Measurements from ENCODE around the gene CAPN8.

The CAPN8 gene

GRCh38 chr1:223700942-223701637 is 35.6 kb upstream of the CAPN8 start:
- DNase-seq, result peak; percentile 29

DNA sequence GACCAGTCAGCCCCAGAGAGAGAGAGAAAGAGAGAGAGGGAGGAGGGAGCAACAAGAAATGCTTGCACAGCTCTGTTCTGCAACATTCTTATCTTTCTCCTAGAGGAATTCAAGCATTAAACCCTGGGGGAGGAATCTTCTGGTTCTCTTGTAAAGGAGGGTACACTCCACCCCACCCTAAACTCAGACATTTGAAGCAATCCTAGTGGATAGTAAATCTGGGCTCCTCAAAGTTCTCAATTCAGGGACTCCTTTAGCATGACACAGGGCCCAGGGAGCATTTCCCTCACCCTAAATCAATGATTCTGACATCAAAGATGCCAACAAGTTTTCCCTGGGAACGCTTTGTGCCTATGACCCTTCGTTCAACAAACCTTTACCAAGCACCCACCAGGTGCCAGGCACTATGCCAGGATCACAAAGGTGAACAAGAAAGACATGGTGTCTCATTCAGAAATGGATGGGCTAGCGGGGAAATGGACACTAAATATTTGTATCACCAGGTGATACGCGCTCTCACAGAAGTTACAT is 35.0 kb upstream of the CAPN8 start:
- no peak for DNase-seq

GRCh38 chr1:223695941-223696340 is 30.4 kb upstream of the CAPN8 start:
- no peak for DNase-seq

GRCh38 chr1:223695014-223695548 is 29.6 kb upstream of the CAPN8 start:
- no peak for DNase-seq

- no peak for DNase-seq
Observed at GRCh38 chr1:223691121-223691520, 25.6 kb upstream of the CAPN8 start.

GRCh38 chr1:223684488-223684792 is 18.9 kb upstream of the CAPN8 start:
- no peak for DNase-seq

DNA sequence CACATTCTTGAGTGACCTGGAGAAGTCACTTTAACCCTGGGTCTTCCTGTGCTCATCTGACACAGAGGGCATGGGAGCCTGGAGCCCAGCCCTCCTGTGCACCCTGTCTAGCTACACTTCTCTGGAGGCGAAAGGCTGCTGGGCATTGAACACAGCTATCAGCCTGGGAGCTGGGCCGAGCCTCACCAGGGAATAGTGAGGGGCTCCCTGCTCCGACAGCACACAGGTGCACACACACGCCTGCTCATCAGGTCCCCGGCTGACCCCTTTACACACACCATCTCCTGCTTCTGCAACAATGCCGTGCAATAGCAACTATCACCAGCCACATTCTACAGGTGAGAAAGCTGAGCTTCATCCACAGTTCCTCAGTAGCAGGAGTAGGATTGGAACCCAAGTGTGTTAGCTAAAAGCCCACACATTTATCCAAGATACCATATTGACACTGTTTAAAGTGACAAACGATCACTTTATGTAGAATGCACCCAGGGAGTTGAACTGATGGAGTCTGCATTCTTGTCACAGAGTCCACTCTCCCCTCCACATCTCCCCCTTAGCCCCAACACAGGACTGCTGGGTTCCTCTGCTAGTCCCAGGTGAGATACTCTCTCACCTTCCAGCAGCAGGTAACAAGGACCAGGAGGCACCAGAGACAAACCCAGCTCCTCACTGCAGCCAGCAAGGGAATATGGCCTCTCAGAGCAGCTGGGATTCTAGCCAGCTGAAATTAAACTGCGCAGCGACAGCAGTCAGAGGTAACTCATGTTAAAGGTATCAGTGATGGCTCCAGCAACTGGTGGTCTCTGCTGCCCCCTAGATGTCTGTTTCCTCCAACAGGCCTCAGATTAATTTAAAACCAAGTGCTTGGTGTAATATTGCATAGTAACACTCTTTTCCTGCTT is 18.3 kb upstream of the CAPN8 start:
- peak; percentile 54 for DNase-seq

DNA sequence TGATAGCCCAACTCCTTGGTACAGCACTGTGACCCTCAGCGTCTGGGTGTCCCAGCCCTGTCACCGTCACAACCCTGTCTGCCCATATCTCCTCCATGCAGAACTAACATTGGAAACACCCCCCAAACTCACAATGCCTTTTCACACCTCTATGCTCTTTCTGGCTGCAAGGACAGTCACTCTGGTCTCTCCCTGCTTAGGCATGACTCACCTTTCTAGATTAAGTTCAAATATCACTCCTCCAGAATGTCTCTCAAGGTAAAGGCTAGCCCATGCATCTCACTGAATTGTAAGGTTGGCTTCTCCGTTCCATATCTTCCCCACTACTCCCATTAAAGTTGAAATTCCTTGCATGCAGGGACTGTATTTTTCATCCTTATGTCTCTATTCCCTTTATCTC is 17.0 kb upstream of the CAPN8 start:
- no peak for DNase-seq

DNA sequence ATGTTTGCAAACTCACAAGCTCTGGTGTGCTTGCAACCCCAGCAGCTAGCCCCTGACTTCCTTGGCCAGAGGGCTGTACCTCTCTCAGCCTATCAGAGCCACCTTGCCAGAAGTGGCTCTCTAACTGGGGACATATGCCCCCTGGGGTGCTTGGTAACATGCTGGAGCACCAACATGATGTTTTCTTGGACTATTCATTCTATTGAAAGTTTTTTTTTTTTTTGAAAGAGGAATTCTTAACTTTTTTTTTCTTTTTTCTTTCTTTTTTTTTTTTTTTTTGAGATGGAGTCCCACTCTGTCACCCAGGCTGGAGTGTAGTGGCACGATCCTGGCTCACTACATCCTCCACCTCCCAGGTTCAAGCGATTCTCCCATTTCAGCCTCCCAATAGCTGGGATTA is 14.7 kb upstream of the CAPN8 start:
- no peak for DNase-seq

DNA sequence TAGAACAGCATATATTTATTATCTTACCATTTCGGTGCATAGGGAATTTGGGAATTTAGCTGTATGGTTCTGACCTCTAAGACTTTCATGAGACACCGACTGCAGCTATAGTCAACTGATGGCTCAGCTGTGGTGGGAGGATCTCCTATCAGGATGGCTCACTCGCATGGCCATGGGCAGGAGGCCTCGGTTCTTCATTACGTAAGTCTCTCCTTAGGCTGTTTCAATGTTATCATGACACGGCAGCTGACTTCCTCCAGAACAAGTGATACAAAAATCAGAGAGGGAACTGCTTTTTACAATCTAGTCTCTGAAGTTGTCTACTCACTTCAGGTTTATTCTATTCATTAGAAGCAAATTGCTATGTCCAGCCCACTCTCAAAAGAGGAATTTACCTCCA is 13.3 kb upstream of the CAPN8 start:
- no peak for DNase-seq

DNA sequence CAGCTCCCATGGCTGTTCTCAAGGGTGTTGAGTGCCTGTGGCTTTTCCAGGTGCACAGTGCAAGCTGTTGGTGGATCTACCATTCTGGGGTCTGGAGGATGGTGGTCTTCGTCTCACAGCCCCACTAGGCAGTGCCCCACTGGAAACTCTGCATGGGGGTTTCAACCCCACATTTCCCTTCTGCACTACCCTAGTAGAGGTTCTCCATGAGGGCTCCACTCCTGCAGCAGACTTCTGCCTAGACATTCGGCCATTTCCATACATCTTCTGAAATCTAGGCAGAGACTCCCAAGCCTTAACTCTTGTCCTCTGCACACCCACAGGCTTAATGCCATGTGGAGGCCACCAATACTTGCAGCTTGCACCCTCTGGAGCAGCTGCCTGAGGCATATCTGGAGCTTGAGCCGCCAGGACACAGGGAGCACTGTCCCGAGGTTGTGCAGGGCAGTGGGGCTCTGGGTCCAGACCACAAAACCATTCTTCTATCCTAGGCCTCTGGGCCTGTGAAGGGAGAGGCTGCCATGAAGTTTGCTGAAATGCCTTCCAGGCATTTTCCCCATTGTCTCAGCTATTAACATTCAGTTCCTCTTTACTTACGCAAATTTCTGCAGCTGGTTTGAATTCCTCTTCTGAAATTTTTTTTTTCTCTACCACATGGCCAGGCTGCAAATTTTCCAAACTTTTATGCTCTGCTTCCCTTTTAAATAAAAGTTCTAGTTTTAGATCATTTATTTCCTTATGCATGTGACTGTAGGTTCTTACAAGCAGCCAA is 8.8 kb upstream of the CAPN8 start:
- no peak for DNase-seq

GRCh38 chr1:223670458-223671159 is 5.1 kb upstream of the CAPN8 start:
- peak; percentile 4 for DNase-seq

DNA sequence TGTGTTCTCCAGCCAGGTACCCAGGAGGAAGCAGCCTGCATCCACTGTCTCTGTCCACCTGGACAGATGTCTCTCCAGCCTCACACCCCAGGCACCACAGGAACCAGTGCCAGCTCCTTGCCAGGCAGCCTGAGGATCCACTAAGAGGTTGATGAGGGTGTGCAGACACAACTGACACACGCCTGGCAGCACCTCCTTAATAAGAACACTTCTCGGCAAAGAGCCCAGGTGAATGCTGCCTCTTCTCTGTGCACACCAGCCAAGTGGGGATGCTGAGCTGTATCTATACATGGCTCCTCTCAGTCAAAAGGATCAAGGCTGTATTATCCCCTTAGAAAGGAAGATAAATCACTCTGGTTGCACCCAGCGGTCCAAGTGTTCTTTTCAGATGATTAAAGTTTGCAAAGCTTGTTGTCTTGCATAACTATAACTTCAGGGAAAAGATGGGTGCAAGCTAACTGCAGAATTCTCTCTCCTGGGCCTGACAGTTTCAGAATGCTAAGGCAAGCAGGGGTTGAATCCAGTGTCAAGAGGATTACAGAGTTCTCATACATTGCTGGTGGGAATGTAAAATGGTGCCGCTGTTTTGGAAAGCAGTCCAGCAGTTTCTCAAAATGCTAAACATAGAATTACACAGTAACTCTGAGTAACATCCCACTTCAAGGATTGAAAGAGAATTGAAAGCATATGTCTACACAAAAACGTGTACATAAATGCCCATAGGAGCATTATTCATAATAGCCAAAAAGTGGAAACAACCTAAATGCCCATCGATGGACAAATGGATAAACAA is 3.7 kb upstream of the CAPN8 start:
- no peak for DNase-seq

GRCh38 chr1:223667484-223668182 is 2.1 kb upstream of the CAPN8 start:
- DNase-seq, result no peak

- no peak for DNase-seq
Observed at GRCh38 chr1:223664106-223664505, 1.4 kb downstream of the CAPN8 start.

- DNase-seq, result no peak
Observed at GRCh38 chr1:223662943-223663342, 2.6 kb downstream of the CAPN8 start.

- no peak for DNase-seq
Observed at GRCh38 chr1:223659711-223660110, 5.8 kb downstream of the CAPN8 start.

DNA sequence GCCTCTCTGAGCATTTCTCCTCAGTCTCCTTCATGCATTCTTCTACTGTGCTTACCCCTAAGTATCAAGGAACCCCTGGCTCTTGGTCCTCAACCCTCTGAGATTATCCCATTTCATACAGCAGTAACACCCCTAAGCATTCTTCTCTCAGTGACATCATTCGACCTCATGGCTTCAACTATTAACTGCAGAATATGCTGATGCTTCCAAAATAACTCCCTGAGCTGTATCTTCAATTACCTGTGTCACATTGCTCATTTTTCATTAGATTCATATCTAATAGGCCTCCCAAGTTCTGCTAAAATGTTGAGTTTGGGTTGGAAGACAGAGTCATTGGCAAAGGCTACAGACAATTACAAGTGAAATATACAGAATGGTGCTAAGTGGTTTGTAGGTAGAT is 7.5 kb downstream of the CAPN8 start:
- no peak for DNase-seq

DNA sequence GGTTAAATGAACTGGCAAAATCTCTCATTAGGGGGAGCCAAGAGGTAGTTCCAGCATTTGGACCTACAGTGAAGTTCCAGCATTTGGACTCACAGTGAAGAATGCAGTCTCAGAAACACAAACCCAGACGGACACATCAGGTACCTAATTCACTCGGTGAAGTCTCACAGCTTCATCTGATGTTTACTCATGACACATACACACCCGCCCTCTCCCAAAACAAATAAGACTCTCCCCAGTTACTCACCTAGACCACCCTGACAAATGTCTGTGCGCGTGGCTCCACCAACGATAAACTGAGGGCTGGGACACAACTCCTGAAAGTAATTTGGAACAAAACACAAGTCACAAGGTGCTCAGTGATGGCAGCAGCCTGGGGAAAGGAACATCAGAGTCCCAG is 11.4 kb downstream of the CAPN8 start:
- DNase-seq, result no peak

DNA sequence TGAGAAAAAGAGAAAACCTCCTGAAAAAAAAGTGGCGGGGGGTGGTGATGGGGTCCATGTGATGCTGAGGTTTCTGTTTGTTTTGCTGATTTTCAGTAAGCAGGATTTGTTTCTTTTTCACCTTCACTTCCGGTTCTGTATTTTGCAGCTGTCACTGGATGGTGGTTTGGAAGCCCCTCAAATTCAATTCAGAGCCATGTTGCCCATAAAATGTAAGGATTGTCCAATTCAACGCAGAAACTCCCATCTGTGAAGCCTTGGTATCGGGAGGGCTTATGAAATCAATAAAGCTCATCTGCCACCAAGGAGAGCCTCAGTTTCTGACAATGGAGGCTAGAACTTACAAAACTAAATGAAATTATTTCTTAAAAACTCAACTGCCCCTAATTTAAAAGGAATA is 12.1 kb downstream of the CAPN8 start:
- no peak for DNase-seq

DNA sequence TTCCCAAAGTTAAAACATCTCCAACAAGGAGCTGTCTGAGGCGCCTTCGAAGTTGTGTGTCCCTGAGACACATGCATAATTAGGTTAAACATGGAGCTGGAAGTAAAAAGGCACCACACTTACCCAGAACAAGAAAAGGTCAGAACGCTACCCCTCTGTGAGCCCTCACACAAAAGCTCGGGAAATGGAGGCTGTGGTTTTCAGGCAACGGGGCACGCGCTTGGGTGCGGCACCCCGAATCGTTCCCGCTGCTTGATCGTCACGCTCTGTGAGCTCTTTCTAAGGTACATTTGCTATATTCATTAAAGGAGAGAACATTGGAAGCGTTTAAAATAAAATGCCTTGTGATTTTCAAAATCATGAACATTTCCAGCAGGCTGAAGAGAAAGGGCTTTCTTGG is 12.5 kb downstream of the CAPN8 start:
- no peak for DNase-seq

Data from activated naive CD4-positive, alpha-beta T cell treated with Interleukin-2 at 50 U/mL for 16 hours (primary cell).